Stimulated activated CD4-positive, alpha-beta T cell treated with anti-CD3 and anti-CD28 coated beads, Interleukin-2, amount 100 ng/mL, for 4 hours (primary cell): ENCODE data around the gene TTC39C.

Source experiments
- DNase-seq: peaks from one replicate; pipeline ENCODE4 v3.0.0-alpha.2; 2020; ENCODE audit warnings: low read depth

Gene TTC39C

DNA sequence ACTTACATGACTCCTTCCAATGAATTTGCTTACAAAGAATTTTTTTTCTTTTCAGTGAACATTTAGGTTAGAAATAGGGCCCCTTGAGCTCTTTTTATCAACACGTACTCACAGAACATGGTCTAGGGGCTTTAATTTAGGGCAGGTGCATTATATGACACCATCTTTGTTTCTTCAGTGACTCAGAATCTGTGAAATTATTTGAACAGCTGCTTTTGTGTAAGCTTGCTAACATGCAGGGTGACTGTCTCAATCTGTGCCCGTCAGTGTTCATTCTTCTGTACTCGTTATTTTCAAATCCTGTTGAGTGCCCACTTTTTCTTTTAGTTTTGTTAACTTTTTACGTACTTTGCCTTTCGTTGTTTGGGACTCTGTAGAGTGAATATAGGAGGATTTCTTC lies 71.5 kb downstream of the TTC39C start:
- DNase-seq, result no peak

DNA sequence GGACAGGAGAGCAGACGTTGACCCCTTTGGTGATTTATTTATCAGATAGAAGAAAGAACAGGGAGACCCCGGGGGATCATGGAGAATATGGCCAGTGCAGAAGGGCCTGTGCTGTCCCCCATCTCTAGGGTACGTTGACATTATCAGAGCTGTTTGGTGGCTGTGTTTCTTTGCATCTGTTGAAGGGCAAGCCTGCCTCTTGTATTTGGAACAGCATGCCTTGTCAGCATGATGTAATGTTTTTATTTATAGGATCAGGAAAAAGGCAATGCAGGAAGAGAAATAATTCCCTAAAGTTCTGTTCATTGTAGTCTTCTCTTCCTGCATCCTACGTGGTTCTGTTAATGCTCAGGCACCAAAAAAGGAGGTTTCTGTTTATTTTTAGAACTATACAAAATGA lies 74.5 kb downstream of the TTC39C start:
- DNase-seq, result no peak

DNA sequence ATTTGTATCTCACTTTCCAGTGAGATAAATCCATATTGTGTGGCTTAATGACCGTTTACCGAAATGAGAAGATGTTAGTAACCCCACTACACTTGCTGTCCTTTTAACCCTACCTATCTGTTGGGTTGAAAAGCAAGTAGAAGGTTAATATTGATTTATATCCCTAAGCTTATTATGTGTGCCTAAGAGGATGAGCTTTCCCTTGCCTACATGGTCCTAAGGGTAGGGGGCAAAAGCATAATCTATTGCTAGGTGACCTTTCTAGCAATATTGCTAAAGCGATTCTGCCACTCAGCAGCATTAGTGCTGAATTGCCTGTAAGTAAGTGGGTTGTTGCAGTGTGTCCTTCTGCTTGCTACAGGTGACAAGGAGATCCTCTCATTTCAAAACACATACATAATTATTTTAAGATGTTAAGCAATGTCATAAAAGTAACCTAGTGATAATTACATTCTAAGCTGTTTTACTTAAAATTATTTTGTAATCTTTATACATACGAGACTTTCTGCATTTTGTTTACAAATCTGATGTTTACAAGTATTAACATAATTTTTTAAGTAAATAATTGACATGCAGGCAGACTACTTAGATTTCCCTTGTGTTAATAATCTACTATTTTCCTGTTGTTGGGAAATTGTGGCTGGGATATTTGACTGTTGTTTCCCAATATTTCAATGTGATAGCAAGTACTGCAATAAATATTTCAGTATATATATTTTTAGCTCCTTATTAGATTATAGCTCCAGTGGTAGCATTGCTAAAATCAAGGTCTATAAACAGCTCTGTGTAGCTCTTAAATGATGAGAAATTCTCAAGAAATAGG lies 75.2 kb downstream of the TTC39C start:
- DNase-seq, result no peak

DNA sequence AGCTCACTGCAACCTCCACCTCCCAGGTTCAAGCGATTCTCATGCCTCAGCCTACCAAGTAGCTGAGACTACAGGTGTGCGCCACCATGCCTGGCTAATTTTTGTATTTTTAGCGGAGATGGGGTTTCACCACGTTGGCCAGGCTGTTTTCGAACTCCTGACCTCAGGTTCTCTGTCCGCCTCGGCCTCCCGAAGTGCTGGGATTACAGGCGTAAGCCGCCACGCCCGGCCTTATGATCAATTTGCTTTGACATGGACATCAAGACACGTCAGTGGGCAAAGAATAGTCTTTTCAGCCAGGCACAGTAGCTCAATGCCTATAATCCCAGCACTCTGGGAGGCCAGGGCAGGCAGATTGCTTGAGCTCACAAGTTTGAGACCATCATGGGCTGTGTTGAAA lies 76.3 kb downstream of the TTC39C start:
- no peak for DNase-seq

DNA sequence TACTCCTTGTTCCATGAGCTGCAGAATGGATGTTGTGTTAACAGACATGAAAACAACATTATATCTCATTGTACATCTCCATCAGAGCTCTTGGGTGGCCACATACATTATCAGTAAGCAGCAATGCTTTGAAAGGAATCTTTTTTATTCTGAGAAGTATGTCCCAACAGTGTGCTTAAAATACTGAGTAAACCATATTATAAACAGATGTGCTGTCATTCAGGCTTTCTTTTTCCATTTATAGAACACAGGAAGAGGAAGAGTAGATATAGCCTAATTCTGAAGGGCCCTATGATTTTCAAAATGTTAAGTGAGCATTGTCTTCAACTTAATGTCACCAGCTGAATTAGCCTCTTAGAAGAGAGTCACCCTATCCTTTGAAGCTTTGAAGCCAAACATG lies 80.0 kb downstream of the TTC39C start:
- DNase-seq, result no peak

DNA sequence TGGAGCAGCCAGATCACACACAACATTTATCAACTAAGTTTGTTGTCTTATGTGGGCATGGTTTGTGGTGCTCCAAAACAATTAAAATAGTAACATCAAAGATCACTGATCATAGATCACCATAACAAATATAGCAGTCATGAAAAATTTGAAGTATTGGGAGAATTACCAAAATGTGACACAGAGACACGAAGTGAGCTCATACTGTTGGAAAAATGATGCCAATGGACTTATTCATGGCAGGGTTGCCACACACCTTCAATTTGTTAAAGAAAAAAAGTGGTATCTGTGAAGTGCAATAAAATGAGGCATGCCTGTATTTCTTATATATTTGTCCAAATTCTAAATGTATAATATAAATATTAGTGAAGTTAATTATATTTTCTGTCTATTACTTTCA lies 81.4 kb downstream of the TTC39C start:
- no peak for DNase-seq

DNA sequence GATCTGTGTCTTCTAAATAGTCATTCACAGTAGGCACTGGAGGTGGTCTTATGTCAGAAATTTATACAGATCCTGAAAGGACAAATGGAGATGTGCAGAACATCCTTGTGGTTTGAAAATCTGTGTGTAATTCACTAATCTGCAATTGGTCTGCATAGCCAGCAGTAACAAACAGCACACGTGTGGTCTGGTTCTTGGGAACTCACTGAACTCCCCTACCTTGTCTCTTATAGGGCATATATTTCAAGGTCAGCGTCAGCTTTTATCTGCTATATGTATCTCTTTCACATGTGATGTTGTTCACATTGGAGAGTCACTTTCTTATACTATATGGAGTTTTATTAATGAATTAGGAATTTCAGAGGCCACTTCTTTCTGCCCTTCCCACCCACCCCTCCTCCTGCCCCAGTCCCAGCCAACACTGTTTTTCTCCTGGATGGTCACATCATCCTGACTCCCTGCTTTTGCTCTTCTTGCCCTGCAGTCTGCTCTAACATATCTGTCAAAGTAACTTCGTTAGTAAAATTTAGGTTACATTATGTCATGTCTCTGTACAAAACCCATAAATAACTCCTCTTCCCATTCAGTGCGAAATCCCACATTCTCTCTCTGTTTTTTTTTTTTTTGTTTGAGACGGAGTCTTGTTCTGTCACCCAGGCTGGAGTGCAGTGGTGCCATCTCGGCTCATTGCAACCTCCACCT lies 88.9 kb downstream of the TTC39C start:
- DNase-seq, result no peak

DNA sequence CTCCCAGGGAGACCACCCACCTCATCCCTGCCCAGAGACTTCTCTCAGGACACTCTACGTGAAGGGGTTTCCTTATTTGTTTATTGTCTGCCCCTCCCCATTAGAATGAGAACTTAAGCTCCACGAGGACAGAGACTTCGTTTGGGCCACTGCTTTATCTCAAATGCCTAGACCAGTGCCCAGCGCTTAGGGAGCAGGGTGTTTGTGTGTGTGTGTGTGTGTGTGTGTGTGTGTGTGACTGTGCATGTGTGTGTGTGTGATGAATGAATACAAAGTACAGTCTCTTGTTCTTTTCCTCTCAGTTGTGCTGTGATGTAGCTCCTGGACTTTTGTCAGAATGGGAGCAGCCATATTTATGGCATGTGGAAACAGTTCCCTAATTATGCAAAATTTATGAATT lies 89.9 kb downstream of the TTC39C start:
- DNase-seq, result no peak

DNA sequence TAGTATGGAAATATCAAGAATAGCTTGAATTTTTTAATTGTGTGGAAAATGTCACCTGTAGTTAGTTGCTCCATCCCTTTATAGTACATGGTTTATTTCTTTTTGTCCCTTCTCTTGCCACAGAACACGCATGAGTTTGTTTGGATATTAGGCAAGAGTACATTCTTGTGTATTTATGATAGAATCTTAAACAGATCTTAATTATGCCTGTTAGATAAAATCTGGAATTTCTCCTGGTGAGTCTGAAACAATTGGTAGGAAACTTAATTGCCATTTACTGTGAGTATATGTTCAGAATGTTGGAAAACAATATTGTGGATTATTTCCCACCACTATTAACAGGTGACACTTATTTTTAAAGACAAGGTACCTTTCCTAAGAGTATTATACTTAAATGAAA lies 94.1 kb downstream of the TTC39C start:
- DNase-seq, result no peak

DNA sequence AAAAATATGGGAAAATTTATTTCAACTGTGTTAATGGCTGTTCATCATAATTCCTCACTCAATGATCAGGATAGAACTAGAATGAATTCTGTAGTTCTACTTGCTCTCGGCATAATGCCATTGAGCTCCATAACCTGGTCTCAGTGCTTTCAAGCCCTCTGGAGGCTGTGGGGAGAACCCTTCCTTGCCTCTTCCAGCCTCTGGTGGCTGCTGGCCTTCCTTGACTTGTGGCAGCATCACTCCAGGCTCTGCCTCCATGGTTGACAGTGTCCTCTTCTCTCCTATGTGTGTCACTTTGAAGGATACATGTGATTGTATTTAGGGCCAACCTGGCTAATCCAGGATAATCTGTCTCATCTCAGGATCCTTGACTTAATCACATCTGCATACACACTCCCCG lies 97.4 kb downstream of the TTC39C start:
- DNase-seq, result no peak

DNA sequence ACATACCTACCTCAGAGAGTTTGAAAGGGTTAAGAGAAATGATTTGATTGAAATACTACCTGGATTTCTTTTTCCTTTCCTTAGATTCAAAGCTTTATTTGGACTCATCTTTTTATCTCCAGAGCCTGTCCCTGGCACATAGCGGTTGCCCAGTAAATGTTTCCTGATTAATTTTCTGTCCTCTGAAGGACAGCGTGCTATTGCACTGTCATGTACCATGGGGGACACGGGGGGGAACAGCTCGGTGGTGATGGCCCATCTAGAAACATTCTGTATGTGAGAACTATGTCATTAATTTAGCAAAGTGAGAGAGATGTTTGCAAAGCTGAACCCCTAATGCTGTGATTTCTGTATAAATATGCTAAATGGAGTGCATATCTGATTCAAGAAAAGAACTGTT lies 97.9 kb downstream of the TTC39C start:
- DNase-seq, result no peak

DNA sequence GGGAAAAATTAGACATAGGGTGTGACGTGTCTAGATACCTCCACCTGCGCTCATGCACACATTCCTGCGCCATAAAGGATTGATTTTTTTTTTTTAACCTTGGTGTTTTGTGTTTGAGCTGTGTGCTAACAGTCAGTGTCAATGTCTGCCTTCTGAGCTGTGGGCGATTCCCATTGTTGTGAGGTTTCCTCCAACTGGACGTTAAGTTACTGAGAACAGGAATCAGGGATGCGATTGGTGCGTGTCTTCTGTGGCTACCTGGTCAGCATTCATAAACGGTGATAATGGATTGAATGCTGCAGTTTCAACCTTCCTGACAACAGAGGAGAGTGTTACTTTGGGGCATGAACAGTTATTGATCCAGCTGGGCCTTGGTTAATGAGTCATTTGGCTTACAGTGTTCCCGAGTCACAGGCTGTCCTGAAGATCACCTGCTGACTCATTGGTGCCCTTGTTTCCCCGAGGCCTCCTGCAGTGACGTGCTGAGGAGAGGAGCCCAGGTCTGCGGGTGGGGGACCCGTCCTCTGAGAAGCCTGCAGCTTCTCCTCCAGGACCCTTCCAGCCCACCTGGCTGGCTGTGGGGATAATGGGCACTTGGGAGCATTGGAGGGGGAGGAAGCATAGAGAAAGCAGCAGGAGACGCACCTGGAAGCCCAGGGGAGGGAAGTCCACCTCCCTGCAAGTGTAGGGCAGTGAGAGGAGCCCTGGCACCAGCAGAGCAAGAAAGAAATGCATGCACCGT lies 98.5 kb downstream of the TTC39C start:
- no peak for DNase-seq

DNA sequence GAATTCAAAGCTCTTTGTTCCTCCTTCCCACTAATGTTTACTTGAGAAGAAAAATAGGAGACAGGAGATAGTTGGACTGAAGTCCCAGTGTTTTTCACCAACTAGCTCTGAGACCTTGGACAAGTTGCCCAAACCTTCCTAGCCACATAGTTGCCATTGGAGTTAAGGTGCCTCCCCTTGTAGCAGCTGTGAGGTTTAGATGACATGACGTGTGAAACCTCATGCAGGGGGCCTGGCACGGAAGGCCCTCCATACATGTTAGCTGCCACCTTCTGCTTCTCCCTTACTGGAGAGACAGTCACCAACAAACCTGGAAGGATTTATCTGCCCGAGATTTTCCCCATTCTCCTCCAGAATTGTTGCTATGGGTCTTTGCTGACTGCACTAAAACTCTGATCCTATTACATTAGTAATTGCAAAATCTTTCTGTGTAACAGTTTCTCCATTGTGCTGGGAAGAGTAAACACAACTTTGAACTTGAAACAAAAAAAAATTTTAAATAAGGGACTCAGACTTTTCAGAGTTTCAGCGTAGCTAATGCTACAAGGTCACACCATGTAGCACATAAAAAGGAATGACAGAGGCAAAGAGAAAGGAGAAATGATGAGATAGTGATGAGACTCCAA lies 100.5 kb downstream of the TTC39C start:
- DNase-seq, result no peak

DNA sequence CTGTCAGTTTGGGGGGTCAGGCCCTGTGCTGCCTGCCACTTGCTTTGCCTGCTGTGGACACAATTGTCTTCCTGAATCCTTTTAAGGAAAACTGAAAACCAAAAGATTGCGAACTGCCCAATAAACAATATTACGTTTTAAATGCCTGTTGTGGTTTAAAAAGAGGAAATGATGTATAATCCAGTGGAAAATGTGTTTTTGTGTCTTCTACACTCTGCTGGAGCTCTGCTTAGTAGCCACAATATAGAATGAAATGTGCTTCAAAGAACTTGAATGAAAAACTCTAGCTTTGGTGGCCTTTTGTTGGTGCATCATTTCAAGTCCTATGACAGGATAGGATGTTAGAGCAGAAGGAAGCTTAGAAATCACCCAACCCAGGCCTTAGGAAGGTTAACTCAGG lies 101.1 kb downstream of the TTC39C start:
- DNase-seq, result no peak

DNA sequence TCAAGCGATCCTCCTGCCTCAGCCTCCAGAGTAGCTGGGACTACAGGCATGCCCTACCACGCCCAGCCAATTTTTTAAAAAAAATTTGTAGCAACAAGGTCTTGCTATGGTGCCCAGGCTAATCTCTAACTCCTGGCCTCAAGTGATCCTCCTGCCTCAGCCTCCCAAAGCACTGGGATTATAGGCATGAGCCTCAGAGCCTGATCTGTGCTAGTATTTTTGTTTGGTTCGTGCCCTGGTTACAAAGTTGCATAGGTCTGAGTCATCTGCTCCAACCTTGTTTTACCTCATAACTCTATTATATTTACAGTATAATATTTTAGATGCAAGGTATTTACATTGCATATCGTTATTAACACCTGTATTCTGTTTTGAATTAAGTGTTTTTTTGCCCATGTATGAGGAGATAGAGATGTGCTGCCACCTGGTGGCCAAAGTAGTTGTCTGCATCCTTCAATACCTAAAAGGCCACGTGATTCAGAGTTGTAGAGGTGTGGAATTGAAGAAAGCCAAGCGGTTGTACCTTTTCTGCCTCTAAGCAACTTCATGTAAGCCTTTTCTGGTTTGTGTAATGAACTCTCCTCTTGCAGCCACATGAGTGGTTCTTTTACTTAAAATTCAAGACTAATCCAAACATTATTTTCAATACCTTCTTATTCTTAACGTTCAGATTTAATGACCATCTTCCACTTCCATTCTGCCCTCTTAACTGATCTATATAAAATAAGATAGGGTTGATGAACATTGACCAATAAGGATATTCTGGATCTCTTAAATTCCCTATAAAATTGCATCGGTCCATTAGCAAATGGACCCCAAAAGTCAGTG lies 104.4 kb downstream of the TTC39C start:
- DNase-seq, result peak; percentile 64

DNA sequence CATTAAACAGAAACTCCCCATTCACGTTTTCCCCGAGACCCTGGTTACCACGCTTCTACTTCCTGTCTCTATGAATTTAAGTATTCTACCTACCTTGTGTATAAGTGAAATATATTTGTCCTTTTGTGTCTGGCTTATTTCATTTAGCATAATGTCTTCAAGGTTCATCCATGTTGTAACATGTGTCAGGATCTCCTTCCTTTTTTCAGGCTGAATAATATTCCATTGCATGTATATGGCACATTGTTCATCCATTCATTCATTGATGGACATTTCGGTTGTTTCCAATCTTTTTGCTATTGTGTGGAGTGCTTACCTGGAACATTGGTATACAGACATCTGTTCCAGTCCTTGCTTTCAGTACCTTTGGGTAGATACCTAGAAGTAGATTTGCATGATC lies 106.1 kb downstream of the TTC39C start:
- DNase-seq, result no peak

DNA sequence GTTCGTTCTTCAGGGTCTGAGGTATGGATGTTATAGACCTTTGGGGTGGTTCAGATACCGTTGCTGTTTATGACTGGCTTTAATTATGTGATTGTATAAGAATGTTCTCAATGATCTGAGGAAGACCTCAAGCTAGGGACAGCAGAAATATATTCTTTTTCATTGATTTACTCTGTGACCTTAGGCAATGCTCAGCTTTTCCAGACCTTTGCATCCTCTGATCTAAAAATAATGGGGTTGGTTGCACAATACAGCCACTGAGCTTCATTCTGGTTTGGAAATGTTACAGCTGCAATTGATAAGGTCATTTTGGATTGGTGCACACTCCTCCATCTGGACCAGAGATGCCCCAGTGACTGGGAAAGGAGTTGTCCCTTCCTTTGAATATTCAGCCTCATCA lies 107.1 kb downstream of the TTC39C start:
- DNase-seq, result no peak

DNA sequence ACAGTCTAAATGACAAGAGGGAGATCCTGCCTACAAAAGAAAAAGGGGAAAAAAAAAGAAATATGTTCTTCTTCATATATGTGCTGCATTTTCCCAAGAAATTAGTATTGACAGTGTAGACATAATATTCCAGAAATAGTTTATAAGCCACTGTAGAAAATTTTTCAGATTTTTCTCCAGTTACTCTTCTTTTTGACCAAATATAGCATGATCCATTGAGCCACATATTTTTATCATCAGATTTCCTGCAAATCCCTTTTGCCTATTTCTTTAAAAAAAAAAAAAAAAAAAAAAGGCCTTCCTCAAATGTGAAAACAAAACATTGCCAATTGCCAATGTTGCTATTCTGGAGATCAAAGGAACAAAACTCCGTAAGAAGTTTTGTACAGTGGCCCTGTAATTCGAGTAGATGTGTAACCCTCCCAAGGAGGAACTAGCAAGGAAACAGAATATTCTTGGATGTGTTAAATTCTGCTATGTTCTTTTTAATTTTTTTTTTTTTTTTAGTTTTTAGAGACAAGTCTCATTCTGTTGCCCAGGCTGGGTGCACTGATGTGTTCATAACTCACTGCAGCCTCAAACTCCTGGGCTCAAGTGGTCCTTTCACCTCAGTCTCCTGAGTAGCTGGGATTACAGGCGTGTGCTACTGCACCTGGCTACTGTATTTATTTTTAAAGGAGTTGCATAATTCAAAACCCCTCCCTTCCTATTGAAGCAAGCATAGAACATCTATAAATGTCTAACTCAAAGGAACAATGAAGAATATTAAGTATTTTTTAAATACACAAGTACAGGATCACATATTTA lies 111.8 kb downstream of the TTC39C start:
- no peak for DNase-seq

DNA sequence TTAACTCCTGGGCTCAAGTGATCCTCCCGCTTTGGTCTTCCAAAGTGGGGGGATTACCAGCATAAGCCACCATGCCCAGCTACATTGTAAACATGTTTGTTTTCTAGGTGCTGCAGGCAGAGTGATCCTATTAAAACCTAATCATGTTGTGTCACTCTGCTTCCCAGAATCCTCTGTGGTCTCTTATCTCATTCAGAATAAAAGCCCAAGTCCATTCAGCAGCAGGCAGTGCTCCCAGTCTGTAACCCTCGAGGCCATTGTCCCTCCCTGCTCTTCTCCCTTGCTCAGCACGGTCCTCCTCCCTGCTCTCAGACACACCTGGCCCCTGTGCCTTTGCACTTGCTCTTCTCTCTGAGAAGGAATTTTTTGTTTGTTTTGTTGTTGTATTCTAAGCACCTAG lies 113.2 kb downstream of the TTC39C start:
- no peak for DNase-seq

DNA sequence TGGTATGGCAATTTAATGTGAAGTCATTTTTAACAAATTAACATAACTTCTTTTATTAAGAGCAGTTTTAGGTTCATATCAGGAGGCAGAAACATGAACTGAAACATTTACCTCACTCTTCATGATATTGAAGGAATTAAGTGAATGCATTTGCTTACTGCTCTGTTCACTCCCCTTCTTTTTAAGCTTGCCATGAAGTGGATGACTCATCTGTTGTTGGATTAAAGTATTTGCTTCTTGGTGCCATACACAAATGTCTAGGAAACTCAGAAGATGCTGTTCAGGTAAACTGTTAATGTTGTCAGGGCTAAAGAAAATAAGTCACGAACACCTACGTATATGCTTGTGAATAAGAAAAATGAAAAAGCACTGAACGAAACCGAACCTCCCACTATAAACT lies 114.1 kb downstream of the TTC39C start:
- no peak for DNase-seq

DNA sequence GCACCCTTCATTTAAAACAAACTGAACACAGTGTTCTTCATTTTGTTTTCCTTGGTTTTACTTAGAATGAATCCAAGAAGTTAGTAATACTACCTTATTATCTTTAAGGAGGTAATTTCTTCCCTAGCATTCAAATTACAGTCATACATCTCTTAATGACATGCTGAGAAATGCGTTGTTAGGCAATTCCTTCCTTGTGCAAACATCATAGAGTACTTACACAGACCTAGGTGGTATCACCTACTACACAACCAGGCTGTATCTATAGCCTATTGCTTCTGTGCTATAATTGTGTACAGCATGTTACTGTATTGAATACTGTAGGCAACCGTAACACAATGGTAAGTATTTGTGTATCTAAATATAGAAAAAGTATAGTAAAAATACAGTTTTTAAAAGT lies 115.9 kb downstream of the TTC39C start:
- no peak for DNase-seq
